ENCODE data around the gene GLYR1. TPM values are rescaled to one million over a fixed set of nuclear protein-coding genes. Genes with fewer than 3 reads are reported as not detected.

GLYR1 gene
- total and polyA plus RNA-seq, 2 of the 4 experiments (the other 2 are of a cell fraction) = 26.0 to 54.2 TPM

DNA sequence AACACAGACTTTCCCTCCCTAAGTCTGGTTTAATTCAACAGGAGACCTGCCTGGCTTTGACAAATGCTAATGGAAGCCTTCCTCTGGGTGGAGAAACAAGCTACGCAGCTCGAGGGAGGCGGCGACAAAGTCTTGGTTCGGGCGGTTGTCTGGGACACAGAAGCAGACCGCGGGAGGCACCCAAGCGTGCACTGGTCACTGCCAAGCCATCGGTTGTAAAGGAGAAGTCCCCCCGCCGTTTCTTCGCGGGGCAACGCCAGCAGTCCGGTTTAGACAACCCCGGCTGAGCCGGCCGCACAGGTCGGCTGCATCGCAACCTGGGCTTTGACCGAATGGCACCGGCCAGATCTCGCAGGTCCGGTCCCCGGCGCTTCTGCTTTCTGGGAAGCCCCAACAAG is 586 bp downstream of the GLYR1 start:
- 0% methylated on average over 20 of the region's 27 CpGs; no CpG with 5 or more reads in 1 of the 2 experiments for WGBS, 2 experiments (ENCODE audit: extremely low coverage in 2 of 2, insufficient read length in 1 of 2)
- BruUV-seq (replicated peaks) = no TSS peak
- Histone ChIP-seq H3K9ac (ENCODE audit: low read depth, low read length) (peak overlapping the region; percentile 88), H3K27me3 (ENCODE audit: control insufficient read depth, insufficient read depth, low read length) (no peaks in the 10 kb centered on the region), H2AK9ac (replicated peaks; ENCODE audit: low read depth, low read length, poor library complexity) (peak overlapping the region; percentile 93), H3K18ac (ENCODE audit: low read depth, low read length) (no peak overlapping the region), H3K36me3 (ENCODE audit: control insufficient read depth, insufficient read depth, low read length) (peaks cover 21% of the 10 kb centered on the region), H3K9me1 (ENCODE audit: insufficient read depth, low read length) (no peaks in the 10 kb centered on the region; the same call in 1 of the 2 replicates), H2BK120ac (ENCODE audit: low read depth, low read length) (no peak overlapping the region), H2BK15ac (ENCODE audit: low read depth, low read length) (no peak overlapping the region), H3K4me3 (ENCODE audit: insufficient read depth, low read depth, low read length) (peak overlapping the region; percentile 88), H4K5ac (ENCODE audit: low read depth, low read length) (no peak overlapping the region), H3K4ac (ENCODE audit: low read depth, low read length) (no peak overlapping the region; the same call in 1 of the 2 replicates), H3K9me3 (ENCODE audit: control insufficient read depth, insufficient read depth, low read length) (no peaks in the 10 kb centered on the region), H3K4me1 (ENCODE audit: control insufficient read depth, insufficient read depth, low read length) (peaks cover 8% of the 10 kb centered on the region), H3K14ac (replicated peaks; ENCODE audit: low read depth, low read length) (0 out of 2 replicates have a peak overlapping the region, but pooled peaks have one; percentile 53), H3K4me2 (ENCODE audit: low read depth, low read length) (peak overlapping the region; percentile 90), H2AFZ (replicated peaks; ENCODE audit: low read length, poor library complexity) (peak overlapping the region; percentile 95), H4K8ac (ENCODE audit: low read depth in 2 of 2, low read length in 2 of 2) (no peak overlapping the region), H3K23ac (ENCODE audit: low read depth, low read length) (peak overlapping the region; percentile 39; the same call in 1 of the 2 replicates), H2BK20ac (ENCODE audit: low read depth, low read length) (no peak overlapping the region), H2BK5ac (ENCODE audit: low read depth, low read length, poor library complexity, severe bottlenecking) (no peak overlapping the region), H4K91ac (ENCODE audit: insufficient read depth, low read depth, low read length) (no peak overlapping the region), H3K27ac (ENCODE audit: insufficient read depth, low read length) (peak overlapping the region; percentile 90), H2AK5ac (ENCODE audit: low read depth, low read length) (0 out of 2 replicates have a peak overlapping the region, but pooled peaks have one; percentile 4), H4K20me1 (ENCODE audit: insufficient read depth, low read length) (peaks cover 44% of the 10 kb centered on the region), H3K56ac (ENCODE audit: extremely low read depth, insufficient read depth, low read length) (0 out of 2 replicates have a peak overlapping the region, but pooled peaks have one; percentile 54), H3K79me1 (ENCODE audit: low read depth in 1 of 2, low read length in 2 of 2) (peaks cover 17 to 38% of the 10 kb centered on the region in 2 experiments)
- in situ Hi-C loops (cut with MboI; ENCODE audit: low sequenced_read_pairs) = no loop called here
- intact Hi-C loops (cut with micrococcal nuclease) = loop anchor here (5.0 kb wide), 1 partner anchor 186 kb away; the partner anchor contains the start of gene NAGPA
- ATAC-seq (ENCODE audit: low read depth) (peak; percentile 36), DNase-seq (peak; percentile 55)
- CTCF ChIA-PET = no interaction called here
- dilution Hi-C loops (cut with HindIII; ENCODE audit: low sequenced_read_pairs, unreplicated experiment) = no loop called here
- TF ChIP-seq CTCF (conservative IDR thresholded peaks at IDR 0.05; ENCODE audit: low read depth, low read length) (no peak), MXI1 (IDR thresholded peaks at IDR 0.05; ENCODE audit: borderline replicate concordance, low read depth, low read length) (peak; percentile 55; the same call in 1 of the 2 replicates), POLR2A (IDR thresholded peaks at IDR 0.05; ENCODE audit: low read depth, low read length) (peak; percentile 75; the same call in 1 of the 2 replicates), MAFK (IDR thresholded peaks at IDR 0.05; ENCODE audit: low read depth, low read length) (no peak), RFX5 (IDR thresholded peaks at IDR 0.05; ENCODE audit: low read depth, low read length) (no peak), RAD21 (IDR thresholded peaks at IDR 0.05; ENCODE audit: low read length) (no peak), SMC3 (IDR thresholded peaks at IDR 0.05; ENCODE audit: low read depth, low read length) (no peak), FOS (IDR thresholded peaks at IDR 0.05; ENCODE audit: low read depth, low read length) (no peak)
- TF ChIP-seq, protein P1, sequence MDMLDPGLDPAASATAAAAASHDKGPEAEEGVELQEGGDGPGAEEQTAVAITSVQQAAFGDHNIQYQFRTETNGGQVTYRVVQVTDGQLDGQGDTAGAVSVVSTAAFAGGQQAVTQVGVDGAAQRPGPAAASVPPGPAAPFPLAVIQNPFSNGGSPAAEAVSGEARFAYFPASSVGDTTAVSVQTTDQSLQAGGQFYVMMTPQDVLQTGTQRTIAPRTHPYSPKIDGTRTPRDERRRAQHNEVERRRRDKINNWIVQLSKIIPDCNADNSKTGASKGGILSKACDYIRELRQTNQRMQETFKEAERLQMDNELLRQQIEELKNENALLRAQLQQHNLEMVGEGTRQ (IDR thresholded peaks at IDR 0.05; ENCODE audit: low read depth, low read length) = no peak
- POLR2A ChIA-PET (ENCODE audit: unreplicated experiment) = no interaction called here
